IMR-90 (cell line): ENCODE measurements around the gene RAB1B.

Experiments
- CEBPB ChIP-seq: IDR thresholded peaks from 2 replicates; pipeline ENCODE4 v1.6.1; 2012; ENCODE audit warnings: low read depth, low read length, improper control_type of control experiment
- CHD1 ChIP-seq: IDR thresholded peaks from 2 replicates; pipeline ENCODE4 v1.6.1; 2012; ENCODE audit warnings: low read depth, low read length, improper control_type of control experiment
- CTCF ChIP-seq: conservative IDR thresholded peaks from 2 replicates; pipeline ENCODE4 v1.5.1; 2012; ENCODE audit warnings: mild to moderate bottlenecking, low read depth, low read length, improper control_type of control experiment
- MAZ ChIP-seq: IDR thresholded peaks from 2 replicates; pipeline ENCODE4 v1.6.1; 2012; ENCODE audit warnings: low read depth, mild to moderate bottlenecking, low read length, improper control_type of control experiment, moderate library complexity, borderline replicate concordance
- MXI1 ChIP-seq: IDR thresholded peaks from 2 replicates; pipeline ENCODE4 v1.6.1; 2012; ENCODE audit warnings: low read depth, mild to moderate bottlenecking, low read length, moderate library complexity, borderline replicate concordance
- POLR2A ChIP-seq: IDR thresholded peaks from 2 replicates; pipeline ENCODE4 v1.6.1; 2012; ENCODE audit warnings: mild to moderate bottlenecking, low read depth, low read length
- RAD21 ChIP-seq: IDR thresholded peaks from 2 replicates; pipeline ENCODE4 v1.6.1; 2012; ENCODE audit warnings: low read length, improper control_type of control experiment
- RCOR1 ChIP-seq: IDR thresholded peaks from 2 replicates; pipeline ENCODE4 v1.6.1; 2012; ENCODE audit warnings: mild to moderate bottlenecking, low read length, improper control_type of control experiment; ENCODE audit not compliant: insufficient replicate concordance
- RFX5 ChIP-seq: IDR thresholded peaks from 2 replicates; pipeline ENCODE4 v1.8.0; 2012; ENCODE audit warnings: low read depth, mild to moderate bottlenecking, low read length, moderate library complexity
- USF2 ChIP-seq: fragments of 150-350 bp; IDR thresholded peaks from 2 replicates; pipeline ENCODE4 v1.6.1; 2017; ENCODE audit warnings: mild to moderate bottlenecking, antibody characterized with exemption, low read length, low read depth
- TF ChIP-seq, protein P1 (sequence below): fragments of 150-350 bp; IDR thresholded peaks from 2 replicates; pipeline ENCODE4 v1.6.1; 2016; ENCODE audit warnings: low read depth, mild to moderate bottlenecking, low read length, moderate library complexity, borderline replicate concordance

- TF ChIP-seq MAZ = no peak
- TF ChIP-seq POLR2A = no peak
- TF ChIP-seq CTCF = no peak
- TF ChIP-seq RAD21 = no peak
- TF ChIP-seq MXI1 = no peak
- TF ChIP-seq CHD1 = no peak
- TF ChIP-seq, protein P1, sequence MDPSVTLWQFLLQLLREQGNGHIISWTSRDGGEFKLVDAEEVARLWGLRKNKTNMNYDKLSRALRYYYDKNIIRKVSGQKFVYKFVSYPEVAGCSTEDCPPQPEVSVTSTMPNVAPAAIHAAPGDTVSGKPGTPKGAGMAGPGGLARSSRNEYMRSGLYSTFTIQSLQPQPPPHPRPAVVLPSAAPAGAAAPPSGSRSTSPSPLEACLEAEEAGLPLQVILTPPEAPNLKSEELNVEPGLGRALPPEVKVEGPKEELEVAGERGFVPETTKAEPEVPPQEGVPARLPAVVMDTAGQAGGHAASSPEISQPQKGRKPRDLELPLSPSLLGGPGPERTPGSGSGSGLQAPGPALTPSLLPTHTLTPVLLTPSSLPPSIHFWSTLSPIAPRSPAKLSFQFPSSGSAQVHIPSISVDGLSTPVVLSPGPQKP = no peak
- TF ChIP-seq RCOR1 = no peak
- TF ChIP-seq USF2 = no peak
- TF ChIP-seq CEBPB = no peak
- no peak for TF ChIP-seq RFX5
These were observed 47.4 kb upstream of the RAB1B start for GRCh38 chr11:66221012-66221411.
